ENCODE measurements around the gene CRADD. TPM values are rescaled to one million over a fixed set of nuclear protein-coding genes. Genes with fewer than 3 reads are reported as not detected.

Gene CRADD
- total RNA-seq, 6 experiments from 2014 or later, result 17.2 to 65.3 (median 30.8) TPM

- 53% methylated on average over 5 of the region's 8 CpGs for WGBS (ENCODE audit: insufficient coverage, low coverage, low lambda C conversion rate, missing lambda C conversion rate)
- ATAC-seq, result no peak
- H3K4me3 ChIP-seq, result no peak overlapping the region
- intact Hi-C loops (cut with DNase I), result no loop called here
- no peaks in the 10 kb centered on the region for H3K9me3 ChIP-seq
- no peaks in the 10 kb centered on the region for H3K4me1 ChIP-seq
- H3K27ac ChIP-seq, result no peak overlapping the region
- no peaks in the 10 kb centered on the region for H3K27me3 ChIP-seq
- H3K36me3 ChIP-seq, result no peaks in the 10 kb centered on the region
- no peak for DNase-seq
- TF ChIP-seq, protein P1, sequence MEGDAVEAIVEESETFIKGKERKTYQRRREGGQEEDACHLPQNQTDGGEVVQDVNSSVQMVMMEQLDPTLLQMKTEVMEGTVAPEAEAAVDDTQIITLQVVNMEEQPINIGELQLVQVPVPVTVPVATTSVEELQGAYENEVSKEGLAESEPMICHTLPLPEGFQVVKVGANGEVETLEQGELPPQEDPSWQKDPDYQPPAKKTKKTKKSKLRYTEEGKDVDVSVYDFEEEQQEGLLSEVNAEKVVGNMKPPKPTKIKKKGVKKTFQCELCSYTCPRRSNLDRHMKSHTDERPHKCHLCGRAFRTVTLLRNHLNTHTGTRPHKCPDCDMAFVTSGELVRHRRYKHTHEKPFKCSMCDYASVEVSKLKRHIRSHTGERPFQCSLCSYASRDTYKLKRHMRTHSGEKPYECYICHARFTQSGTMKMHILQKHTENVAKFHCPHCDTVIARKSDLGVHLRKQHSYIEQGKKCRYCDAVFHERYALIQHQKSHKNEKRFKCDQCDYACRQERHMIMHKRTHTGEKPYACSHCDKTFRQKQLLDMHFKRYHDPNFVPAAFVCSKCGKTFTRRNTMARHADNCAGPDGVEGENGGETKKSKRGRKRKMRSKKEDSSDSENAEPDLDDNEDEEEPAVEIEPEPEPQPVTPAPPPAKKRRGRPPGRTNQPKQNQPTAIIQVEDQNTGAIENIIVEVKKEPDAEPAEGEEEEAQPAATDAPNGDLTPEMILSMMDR (IDR thresholded peaks at IDR 0.05), result no peak
- no peak for TF ChIP-seq POLR2A (IDR thresholded peaks at IDR 0.05)
Measured at GRCh38 chr12:93944201-93944600, 267.0 kb downstream of the CRADD start.

Small RNA genes within 50 kb of the gene (small RNA-seq; reads per million reads assigned to genes)
- gene RN7SL630P, result 0 reads per million in 2 experiments

Other genes with a start within 250 kb of the CRADD start
- gene UBE2N, start 235.4 kb upstream of the CRADD start, total RNA-seq, result 10 to 100 TPM; 22.0 to 36.2 (median 28.6) TPM
- gene MRPL42, start 209.9 kb upstream of the CRADD start, total RNA-seq, result 10 to 100 TPM; 25.8 to 44.5 (median 32.1) TPM
- 10 to 100 TPM in 4 of 6 experiments, 1 to 10 TPM in 1, under 1 TPM in 1; 0.75 to 17.4 (median 12.7) TPM for gene SOCS2, start 104.7 kb upstream of the CRADD start, total RNA-seq